ENCODE measurements around the gene HYAL1. TPM values are rescaled to one million over a fixed set of nuclear protein-coding genes. Genes with fewer than 3 reads are reported as not detected.

HYAL1 gene, protein sequence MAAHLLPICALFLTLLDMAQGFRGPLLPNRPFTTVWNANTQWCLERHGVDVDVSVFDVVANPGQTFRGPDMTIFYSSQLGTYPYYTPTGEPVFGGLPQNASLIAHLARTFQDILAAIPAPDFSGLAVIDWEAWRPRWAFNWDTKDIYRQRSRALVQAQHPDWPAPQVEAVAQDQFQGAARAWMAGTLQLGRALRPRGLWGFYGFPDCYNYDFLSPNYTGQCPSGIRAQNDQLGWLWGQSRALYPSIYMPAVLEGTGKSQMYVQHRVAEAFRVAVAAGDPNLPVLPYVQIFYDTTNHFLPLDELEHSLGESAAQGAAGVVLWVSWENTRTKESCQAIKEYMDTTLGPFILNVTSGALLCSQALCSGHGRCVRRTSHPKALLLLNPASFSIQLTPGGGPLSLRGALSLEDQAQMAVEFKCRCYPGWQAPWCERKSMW
- total RNA-seq: 1.1 TPM in 2 replicates

DNA sequence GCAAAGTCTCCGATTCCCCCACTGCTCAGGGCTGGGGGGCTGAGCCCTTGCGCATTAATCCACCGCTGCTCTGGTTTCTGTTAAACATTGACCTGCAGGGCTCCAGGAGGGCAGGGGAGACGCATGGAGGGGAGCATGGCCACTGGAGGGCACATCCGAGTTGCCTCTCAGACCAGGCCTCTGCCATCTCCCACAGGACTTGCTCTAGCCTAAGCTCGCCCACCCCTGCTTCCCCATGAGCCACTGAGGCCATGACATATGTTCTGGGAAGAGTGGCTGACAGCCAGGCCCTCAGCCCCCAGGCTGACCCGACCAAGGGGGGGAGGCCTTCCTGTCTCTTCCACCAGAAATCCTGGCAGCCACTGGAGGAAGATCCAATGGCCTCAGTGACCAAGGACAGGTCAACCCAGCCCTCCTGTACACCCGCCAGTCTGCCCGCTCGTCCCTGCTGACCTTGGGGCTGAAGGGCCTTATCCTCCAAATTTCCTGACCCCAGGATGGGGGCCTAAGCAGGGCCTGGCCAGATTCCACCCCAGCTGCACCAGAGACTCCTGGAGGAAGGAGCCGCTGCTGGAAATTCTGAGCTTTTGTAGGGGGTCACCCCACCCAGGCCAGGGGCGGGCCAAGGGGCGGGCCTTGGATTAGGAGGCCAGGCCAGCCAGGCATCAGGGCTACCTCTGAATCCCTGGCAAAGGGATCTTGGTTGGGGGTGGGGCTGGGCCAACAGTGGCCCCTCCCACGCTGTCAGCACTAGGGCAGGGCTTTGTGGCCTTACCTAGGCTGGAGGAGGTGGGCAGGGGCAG is at the start of gene HYAL1:
Gene HYAL1, minus strand, starts transcription at position 562 of the 803 bp plus-strand sequence. CDS start 618 bp downstream, outside the sequence.

GRCh38 chr3:50350527-50351322 is 47.4 kb upstream of the HYAL1 start, which contains the start of the genes CYB561D2 and NPRL2:
Gene CYB561D2 (plus strand): TSS chr3:50350862. CDS start chr3:50351434, 572 bp downstream.
Gene NPRL2 (minus strand): TSS chr3:50350775. CDS start chr3:50350652, 123 bp downstream.

GRCh38 chr3:50345586-50346234 is 42.3 kb upstream of the HYAL1 start, which contains the start of gene ZMYND10:
Gene ZMYND10 (minus strand): TSS chr3:50345732. CDS start chr3:50345579, 153 bp downstream.

GRCh38 chr3:50340448-50341329 is 37.3 kb upstream of the HYAL1 start, which contains the start of gene RASSF1:
Gene RASSF1 (minus strand): TSS chr3:50340836. CDS start chr3:50340805, 31 bp downstream.

DNA sequence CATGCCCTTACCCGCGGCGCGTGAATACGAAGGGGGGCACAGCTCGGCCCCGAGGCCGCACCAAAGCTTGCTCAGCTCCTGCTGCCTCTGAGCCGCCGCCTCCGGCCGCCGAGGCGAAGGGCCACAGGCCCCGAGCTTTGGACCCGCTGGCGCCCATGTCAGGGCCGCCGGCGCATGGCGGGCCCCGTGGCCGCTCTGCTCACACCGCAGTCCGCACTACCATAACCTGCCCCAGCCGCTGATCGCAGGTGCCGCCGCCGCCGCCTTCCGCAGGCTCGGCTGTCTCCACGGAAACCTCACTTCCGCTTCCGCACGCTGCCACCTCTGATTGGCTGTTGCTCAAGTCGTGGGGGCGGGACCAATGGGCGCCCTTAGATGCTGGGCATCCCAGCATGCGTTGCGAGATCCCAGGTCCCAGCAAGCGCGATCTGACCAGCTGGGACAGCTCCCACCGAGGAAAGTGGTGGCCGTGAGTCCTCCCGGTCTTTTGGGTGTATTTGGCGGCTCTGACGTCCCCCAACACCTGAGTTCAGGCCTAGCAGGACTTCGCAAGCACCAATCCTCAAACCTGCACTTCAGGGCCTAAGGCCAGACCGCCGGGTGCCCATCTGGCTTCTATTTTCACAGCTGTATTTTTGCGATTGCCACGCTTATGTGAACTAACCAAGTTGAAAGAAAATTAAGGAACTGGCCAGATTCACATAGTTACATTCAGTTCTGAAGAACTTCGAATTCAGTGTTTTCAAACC is 24.7 kb upstream of the HYAL1 start, which contains the start of gene TUSC2:
Gene TUSC2, minus strand, starts transcription at position 281 of the 749 bp plus-strand sequence. Its CDS starts 124 bp downstream, at position 157.

DNA sequence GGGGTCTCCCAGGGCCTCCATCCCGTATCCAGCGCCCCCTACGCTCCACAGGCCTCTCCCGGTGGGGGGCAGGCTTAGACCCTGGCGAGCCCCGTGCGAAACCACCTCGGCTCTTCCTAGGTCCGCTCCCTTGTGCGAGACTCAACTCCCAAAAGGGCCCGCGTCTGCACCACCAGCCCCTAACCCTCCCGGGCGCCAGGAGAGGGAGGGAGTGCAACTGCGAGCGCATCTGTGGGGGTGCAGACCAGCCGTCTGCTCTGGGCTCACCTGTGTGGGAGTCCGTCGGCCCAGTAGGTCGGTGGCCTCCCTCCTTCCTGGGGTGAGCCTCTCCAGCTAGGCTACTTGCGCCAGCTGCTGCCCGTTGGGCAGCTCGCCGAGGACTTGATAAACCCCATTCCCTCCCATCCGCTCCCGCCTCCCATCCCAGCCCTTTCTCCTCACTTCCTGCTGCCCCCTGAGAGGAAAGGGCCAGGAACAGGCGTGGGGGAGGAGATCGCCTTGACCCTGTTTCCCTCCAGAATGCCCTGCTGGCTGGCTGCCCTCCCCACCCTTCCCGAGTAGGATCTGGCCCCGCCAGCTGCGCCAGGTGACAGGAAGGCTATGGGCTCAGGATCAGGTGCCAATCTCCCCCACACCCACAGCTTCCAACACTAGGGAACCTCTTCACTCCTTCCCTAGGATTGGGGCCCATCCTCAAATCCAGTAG is 19.2 kb upstream of the HYAL1 start, which contains the start of gene HYAL2:
Gene HYAL2, minus strand, starts transcription at position 360 of the 706 bp plus-strand sequence. CDS start 2,256 bp downstream, outside the sequence.

GRCh38 chr3:50298836-50299637 is 4.3 kb downstream of the HYAL1 start, which contains the start of the genes HYAL3 and NAA80:
Gene HYAL3 (minus strand): TSS chr3:50299405. CDS start chr3:50295602, 3,803 bp downstream.
Gene NAA80 (minus strand): TSS chr3:50299405. CDS start chr3:50297463, 1,942 bp downstream.

GRCh38 chr3:50292159-50293078 is 11.0 kb downstream of the HYAL1 start, which contains the start of gene IFRD2:
Gene IFRD2 (minus strand): TSS chr3:50292429. CDS start chr3:50292274, 155 bp downstream.

DNA sequence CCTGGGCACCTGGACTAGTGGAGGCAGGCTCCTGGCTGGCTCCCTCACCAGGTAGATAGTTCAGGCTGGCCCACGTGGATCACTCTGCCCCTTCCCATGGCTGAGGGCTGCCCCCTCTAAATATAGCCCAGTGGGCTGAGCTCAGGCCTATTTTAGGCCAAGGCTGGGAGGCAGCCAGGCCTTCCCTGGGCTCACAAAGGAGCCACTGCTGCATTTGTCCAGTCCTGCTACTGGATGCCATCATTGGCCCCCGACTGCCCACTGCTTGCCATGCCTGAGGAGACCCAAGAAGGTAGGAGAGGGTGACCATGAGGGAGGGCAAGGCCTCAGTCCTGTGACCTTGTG is 24.5 kb downstream of the HYAL1 start, which contains the start of gene LSMEM2:
Gene LSMEM2, plus strand, starts transcription at position 208 of the 345 bp plus-strand sequence. Its CDS starts 27 bp downstream, at position 235.

GRCh38 chr3:50268703-50269451 is 34.5 kb downstream of the HYAL1 start, which contains the start of gene SEMA3B:
Gene SEMA3B (plus strand): TSS chr3:50269147. CDS start chr3:50269241, 94 bp downstream.

Other genes with a start within 250 kb of the HYAL1 start
- gene RBM5, start 214.7 kb downstream of the HYAL1 start, total RNA-seq: 118 and 167 TPM in 2 replicates
- gene SEMA3F, start 148.2 kb downstream of the HYAL1 start, total RNA-seq: under 0.01 and 0.43 TPM in 2 replicates
- not detected in 2 replicates for gene GNAT1, start 112.0 kb downstream of the HYAL1 start, total RNA-seq
- not detected in 2 replicates for gene SLC38A3, start 98.3 kb downstream of the HYAL1 start, total RNA-seq
- gene GNAI2, start 67.4 kb downstream of the HYAL1 start, total RNA-seq: 306 and 400 TPM in 2 replicates
- 3.0 and 25.4 TPM in 2 replicates for gene SEMA3B, start 34.4 kb downstream of the HYAL1 start, total RNA-seq
- not detected in 2 replicates for gene LSMEM2, start 24.5 kb downstream of the HYAL1 start, total RNA-seq
- gene IFRD2, start 11.1 kb downstream of the HYAL1 start, total RNA-seq: 74.6 and 130 TPM in 2 replicates
- 1.8 and 2.4 TPM in 2 replicates for gene HYAL3, start 4.2 kb downstream of the HYAL1 start, total RNA-seq
- gene NAA80, start 4.2 kb downstream of the HYAL1 start, total RNA-seq: 6.6 and 9.6 TPM in 2 replicates
- gene HYAL2, start 19.2 kb upstream of the HYAL1 start, total RNA-seq: 24.9 and 78.5 TPM in 2 replicates
- 24.5 and 28.3 TPM in 2 replicates for gene TUSC2, start 24.6 kb upstream of the HYAL1 start, total RNA-seq
- 26.9 and 30.4 TPM in 2 replicates for gene RASSF1, start 37.3 kb upstream of the HYAL1 start, total RNA-seq
- gene ZMYND10, start 42.2 kb upstream of the HYAL1 start, total RNA-seq: 0.22 and 0.86 TPM in 2 replicates
- 17.9 and 27.3 TPM in 2 replicates for gene NPRL2, start 47.2 kb upstream of the HYAL1 start, total RNA-seq
- 27.6 and 38.1 TPM in 2 replicates for gene CYB561D2, start 47.3 kb upstream of the HYAL1 start, total RNA-seq
- 85.1 and 92.9 TPM in 2 replicates for gene TMEM115, start 55.9 kb upstream of the HYAL1 start, total RNA-seq
- gene CACNA2D2, start 200.1 kb upstream of the HYAL1 start, total RNA-seq: not detected in 2 replicates